ENCODE results near the gene MSI2. TPM values are rescaled to one million over a fixed set of nuclear protein-coding genes. Genes with fewer than 3 reads are reported as not detected.

The MSI2 gene
- polyA plus RNA-seq, 1 of the 3 experiments (the other 2 are of a cell fraction) = 24.1 TPM

GRCh38 chr17:57295526-57296023, 39.3 kb downstream of the MSI2 start (continued):
- no peak for TF ChIP-seq FOXJ3 (CRISPR knock-in tag; IDR thresholded peaks at IDR 0.05)
- TF ChIP-seq, protein P1, sequence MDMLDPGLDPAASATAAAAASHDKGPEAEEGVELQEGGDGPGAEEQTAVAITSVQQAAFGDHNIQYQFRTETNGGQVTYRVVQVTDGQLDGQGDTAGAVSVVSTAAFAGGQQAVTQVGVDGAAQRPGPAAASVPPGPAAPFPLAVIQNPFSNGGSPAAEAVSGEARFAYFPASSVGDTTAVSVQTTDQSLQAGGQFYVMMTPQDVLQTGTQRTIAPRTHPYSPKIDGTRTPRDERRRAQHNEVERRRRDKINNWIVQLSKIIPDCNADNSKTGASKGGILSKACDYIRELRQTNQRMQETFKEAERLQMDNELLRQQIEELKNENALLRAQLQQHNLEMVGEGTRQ (IDR thresholded peaks at IDR 0.05; ENCODE audit: borderline replicate concordance, low read depth, low read length) = no peak
- no peak for TF ChIP-seq RAD21 (IDR thresholded peaks at IDR 0.05; ENCODE audit: low read length)
- TF ChIP-seq FOSL2 (IDR thresholded peaks at IDR 0.05; ENCODE audit: borderline replicate concordance, low read depth) = peak; percentile 37; the same call in 1 of the 2 replicates
- 0 out of 2 replicates have a peak, but pooled peaks have one; percentile 11 for TF ChIP-seq TEAD4 (IDR thresholded peaks at IDR 0.05; ENCODE audit: borderline replicate concordance, insufficient read depth)
- TF ChIP-seq TAF1 (IDR thresholded peaks at IDR 0.05; ENCODE audit: borderline replicate concordance, low read depth, low read length) = no peak
- TF ChIP-seq PBX3 (IDR thresholded peaks at IDR 0.05) = no peak
- TF ChIP-seq MXI1 (IDR thresholded peaks at IDR 0.05; ENCODE audit: low read depth, low read length) = no peak

DNA sequence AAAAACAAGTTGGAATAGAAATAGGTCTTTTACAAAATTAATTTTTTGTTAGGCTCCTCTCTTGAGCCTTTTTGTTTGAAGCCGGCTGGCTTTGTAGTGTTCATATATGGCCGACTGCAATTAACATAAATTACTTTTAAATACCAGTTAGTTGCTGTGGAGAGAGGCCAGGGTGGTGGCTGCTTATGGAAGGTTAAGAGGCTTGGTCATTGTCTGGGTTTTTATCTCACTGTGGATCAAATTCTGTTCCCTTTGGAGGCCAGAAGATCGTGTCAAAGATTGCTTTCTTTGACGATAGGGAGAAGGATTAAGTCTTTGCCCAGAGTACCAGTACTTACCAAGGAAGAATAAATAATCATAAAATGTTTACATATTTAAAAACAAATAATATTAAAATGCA, 39.9 kb downstream of the MSI2 start:
- H3K9ac ChIP-seq = peak overlapping the region; percentile 47; the same call in 1 of the 2 replicates
- peaks cover 24 to 43% of the 10 kb centered on the region in 2 experiments for H3K4me1 ChIP-seq (ENCODE audit: control insufficient read depth in 1 of 2, insufficient read depth in 2 of 2, low read depth in 1 of 2, low read length in 1 of 2)
- TF ChIP-seq SMC3 (IDR thresholded peaks at IDR 0.05; ENCODE audit: low read depth, low read length) = no peak
- no peak for TF ChIP-seq EP300 (IDR thresholded peaks at IDR 0.05; ENCODE audit: borderline replicate concordance in 1 of 2, low read depth in 1 of 2, low read length in 1 of 2)
- TF ChIP-seq, protein P2, sequence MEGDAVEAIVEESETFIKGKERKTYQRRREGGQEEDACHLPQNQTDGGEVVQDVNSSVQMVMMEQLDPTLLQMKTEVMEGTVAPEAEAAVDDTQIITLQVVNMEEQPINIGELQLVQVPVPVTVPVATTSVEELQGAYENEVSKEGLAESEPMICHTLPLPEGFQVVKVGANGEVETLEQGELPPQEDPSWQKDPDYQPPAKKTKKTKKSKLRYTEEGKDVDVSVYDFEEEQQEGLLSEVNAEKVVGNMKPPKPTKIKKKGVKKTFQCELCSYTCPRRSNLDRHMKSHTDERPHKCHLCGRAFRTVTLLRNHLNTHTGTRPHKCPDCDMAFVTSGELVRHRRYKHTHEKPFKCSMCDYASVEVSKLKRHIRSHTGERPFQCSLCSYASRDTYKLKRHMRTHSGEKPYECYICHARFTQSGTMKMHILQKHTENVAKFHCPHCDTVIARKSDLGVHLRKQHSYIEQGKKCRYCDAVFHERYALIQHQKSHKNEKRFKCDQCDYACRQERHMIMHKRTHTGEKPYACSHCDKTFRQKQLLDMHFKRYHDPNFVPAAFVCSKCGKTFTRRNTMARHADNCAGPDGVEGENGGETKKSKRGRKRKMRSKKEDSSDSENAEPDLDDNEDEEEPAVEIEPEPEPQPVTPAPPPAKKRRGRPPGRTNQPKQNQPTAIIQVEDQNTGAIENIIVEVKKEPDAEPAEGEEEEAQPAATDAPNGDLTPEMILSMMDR (IDR thresholded peaks at IDR 0.05) = no peak
- TF ChIP-seq TAF1 (IDR thresholded peaks at IDR 0.05; ENCODE audit: borderline replicate concordance, low read depth, low read length) = no peak
- no peak for TF ChIP-seq SIN3A (IDR thresholded peaks at IDR 0.05; ENCODE audit: borderline replicate concordance, low read depth, low read length)
- TF ChIP-seq CHD2 (IDR thresholded peaks at IDR 0.05; ENCODE audit: low read length, partially characterized antibody) = no peak
- TF ChIP-seq POLR2AphosphoS5 (IDR thresholded peaks at IDR 0.05; ENCODE audit: low read depth, low read length) = no peak
- peak; percentile 47; the same call in 1 of the 2 replicates for TF ChIP-seq TCF12 (IDR thresholded peaks at IDR 0.05)
- TF ChIP-seq GABPA (IDR thresholded peaks at IDR 0.05; ENCODE audit: low read depth) = no peak
- TF ChIP-seq USF1 (IDR thresholded peaks at IDR 0.05; ENCODE audit: borderline replicate concordance, low read depth) = no peak
- TF ChIP-seq ELF1 (IDR thresholded peaks at IDR 0.05) = no peak
- TF ChIP-seq GATA2 (CRISPR knock-in tag; IDR thresholded peaks at IDR 0.05) = peak; percentile 67
- TF ChIP-seq, protein P3, sequence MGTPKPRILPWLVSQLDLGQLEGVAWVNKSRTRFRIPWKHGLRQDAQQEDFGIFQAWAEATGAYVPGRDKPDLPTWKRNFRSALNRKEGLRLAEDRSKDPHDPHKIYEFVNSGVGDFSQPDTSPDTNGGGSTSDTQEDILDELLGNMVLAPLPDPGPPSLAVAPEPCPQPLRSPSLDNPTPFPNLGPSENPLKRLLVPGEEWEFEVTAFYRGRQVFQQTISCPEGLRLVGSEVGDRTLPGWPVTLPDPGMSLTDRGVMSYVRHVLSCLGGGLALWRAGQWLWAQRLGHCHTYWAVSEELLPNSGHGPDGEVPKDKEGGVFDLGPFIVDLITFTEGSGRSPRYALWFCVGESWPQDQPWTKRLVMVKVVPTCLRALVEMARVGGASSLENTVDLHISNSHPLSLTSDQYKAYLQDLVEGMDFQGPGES (IDR thresholded peaks at IDR 0.05; ENCODE audit: low read depth, low read length) = no peak
- TF ChIP-seq MAX (IDR thresholded peaks at IDR 0.05; ENCODE audit: low read depth) = no peak
- TF ChIP-seq FOSL2 (IDR thresholded peaks at IDR 0.05; ENCODE audit: borderline replicate concordance, low read depth) = no peak
- no peak for DNase-seq
- H4K20me1 ChIP-seq (ENCODE audit: insufficient read depth) = no peaks in the 10 kb centered on the region
- no peaks in the 10 kb centered on the region for H3K9me2 ChIP-seq
- no peak overlapping the region for H3K4me3 ChIP-seq (ENCODE audit: low read depth in 2 of 2, low read length in 1 of 2)
- H3K27ac ChIP-seq (ENCODE audit: low read depth in 2 of 2, low read length in 1 of 2) = peak overlapping the region; percentile 64 to 80
- H3K27me3 ChIP-seq (ENCODE audit: insufficient read depth) = no peaks in the 10 kb centered on the region
- WGBS (ENCODE audit: low lambda C conversion rate) = 39% methylated on average over 4 of the region's 4 CpGs
- ChIA-PET POLR2A (no interaction called here), CTCF (no interaction called here)
- peaks cover 23% of the 10 kb centered on the region for H3F3A ChIP-seq (replicated peaks; ENCODE audit: insufficient read depth)
- peaks cover 8% of the 10 kb centered on the region; the same call in 1 of the 2 replicates for H3K79me2 ChIP-seq (ENCODE audit: insufficient read depth)
- peaks cover 8% of the 10 kb centered on the region; the same call in 1 of the 2 replicates for H3K9me3 ChIP-seq
- H3K36me3 ChIP-seq (replicated peaks in 1 of 2; ENCODE audit: control insufficient read depth in 1 of 2, insufficient read depth in 2 of 2, low read length in 1 of 2) = peaks cover 30 to 35% of the 10 kb centered on the region in 2 experiments
- peak overlapping the region; percentile 71 for H3K4me2 ChIP-seq
- peak overlapping the region; percentile 32; the same call in 1 of the 2 replicates for H2AFZ ChIP-seq (ENCODE audit: low read depth)
